Breast epithelium (tissue), 3 donors: ENCODE data around the gene AHCYL1.

Source experiments
- POLR2A ChIP-seq: fragments of 450-650 bp; IDR thresholded peaks from one replicate; pipeline ENCODE4 v1.6.1; 2016; ENCODE audit warnings: antibody characterized with exemption, mild to moderate bottlenecking, moderate library complexity
- POLR2AphosphoS5 ChIP-seq, 3 donors: sonication (generic); formaldehyde crosslinking; IDR thresholded peaks; one replicate each; pipeline ENCODE4 v1.6.1; 2017; ENCODE audit warnings: antibody characterized with exemption in 3 of 3

DNA sequence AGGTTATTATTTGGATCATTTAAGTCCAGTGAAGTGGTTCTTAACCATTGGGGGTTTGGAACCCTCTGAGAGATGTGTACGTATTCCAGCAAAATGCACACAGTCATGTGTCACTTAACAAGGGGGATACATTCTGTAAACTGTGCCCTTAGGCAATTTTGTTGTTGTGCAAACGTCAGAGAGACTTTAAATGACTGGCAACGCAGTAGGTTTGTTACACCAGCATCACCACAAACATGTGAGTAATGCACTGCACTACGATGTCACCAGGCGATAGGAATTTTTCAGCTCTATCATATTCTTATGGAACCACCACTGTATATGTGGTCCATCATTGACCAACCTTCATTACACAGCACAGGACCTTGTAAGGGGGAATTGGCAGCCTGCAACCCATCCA is 11.9 kb downstream of the AHCYL1 start:
- TF ChIP-seq POLR2A (no peak), POLR2AphosphoS5 (IDR thresholded peaks at IDR 0.05) (no peak)
